ENCODE data around the gene RITA1.

DNA sequence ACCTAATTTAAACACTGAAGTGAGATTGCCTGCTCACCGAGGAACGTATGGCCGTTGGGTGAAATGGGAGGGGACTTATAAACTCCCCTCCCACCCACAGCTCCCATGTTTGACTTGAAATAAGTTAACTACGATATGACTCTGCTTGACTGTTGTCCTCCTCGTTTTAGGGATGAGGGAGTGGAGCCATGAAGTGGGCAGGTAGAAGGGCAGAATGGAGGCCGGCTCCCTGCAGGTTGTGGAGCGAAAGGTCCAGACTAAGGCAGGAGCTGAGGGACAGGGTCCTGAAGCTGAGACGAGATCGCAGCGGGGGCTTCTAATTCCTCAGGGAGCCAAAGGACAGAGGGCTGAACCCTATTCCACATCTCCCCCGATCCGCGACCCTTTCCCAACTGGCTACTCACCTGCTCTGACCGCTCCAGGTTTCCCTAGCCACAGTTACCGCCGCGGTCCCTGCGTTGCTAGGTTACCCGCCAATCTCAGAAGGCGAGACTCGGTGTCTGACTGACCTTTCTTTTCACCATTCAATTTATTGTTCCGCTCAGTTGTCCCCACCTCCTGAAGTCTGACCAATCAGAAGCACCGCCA is 35.2 kb downstream of the RITA1 start:
- TF ChIP-seq YY1 (IDR thresholded peaks at IDR 0.05; ENCODE audit: insufficient read depth, insufficient read length) (no peak), ZNF274 (IDR thresholded peaks at IDR 0.05; ENCODE audit: low read depth, low read length) (no peak), SUZ12 (IDR thresholded peaks at IDR 0.05; ENCODE audit: extremely low read depth, insufficient read depth, insufficient read length) (no peak)

Data from NT2/D1 (cell line).